ENCODE results near the gene SS18L1. TPM values are rescaled to one million over a fixed set of nuclear protein-coding genes. Genes with fewer than 3 reads are reported as not detected.

The SS18L1 gene
- total RNA-seq, 4 donors from 2014 or later = 12.4 to 23.1 (median 13.7) TPM

GRCh38 chr20:62120365-62120762 is 23.2 kb upstream of the SS18L1 start:
- H3K27me3 ChIP-seq = peaks cover 0 to 41% of the 10 kb centered on the region in 2 donors
- no peak overlapping the region for H3K4me3 ChIP-seq
- peak overlapping the region in 1 of 4 donors; percentile 93 for H3K27ac ChIP-seq
- H3K36me3 ChIP-seq = peaks cover 0 to 8% (median 4%) of the 10 kb centered on the region in 3 donors
- no peaks in the 10 kb centered on the region for H3K9me3 ChIP-seq
- H3K4me1 ChIP-seq = peaks cover 0 to 16% (median 14%) of the 10 kb centered on the region in 4 donors
- WGBS, 2 donors = 89 to 90% methylated on average over 5 of the region's 5 CpGs
- TF ChIP-seq POLR2A (IDR thresholded peaks at IDR 0.05) = no peak
- no peak for TF ChIP-seq EP300 (IDR thresholded peaks at IDR 0.05)
- TF ChIP-seq CTCF (IDR thresholded peaks at IDR 0.05) = no peak
- DNase-seq (ENCODE audit: low spot score in 2 of 2) = no peak

- TF ChIP-seq EP300 (IDR thresholded peaks at IDR 0.05) (peak in 1 of 2 donors; percentile 50), CTCF (IDR thresholded peaks at IDR 0.05) (no peak), POLR2A (IDR thresholded peaks at IDR 0.05) (peak in 1 of 2 donors; percentile 38)
- H3K9me3 ChIP-seq = no peaks in the 10 kb centered on the region
- peak overlapping the region; percentile 82 to 99 (median 95) for H3K27ac ChIP-seq
- 17 to 19% methylated on average over 45 of the region's 45 CpGs for WGBS, 2 donors
- H3K27me3 ChIP-seq = peaks cover 0 to 33% of the 10 kb centered on the region in 2 donors
- H3K4me3 ChIP-seq = peak overlapping the region; percentile 65 to 97 (median 80)
- peaks cover 0 to 16% (median 7%) of the 10 kb centered on the region in 3 donors for H3K36me3 ChIP-seq
- peak in 1 of 2 donors; percentile 61 for DNase-seq (ENCODE audit: low spot score in 2 of 2)
- H3K4me1 ChIP-seq = peaks cover 0 to 16% (median 14%) of the 10 kb centered on the region in 4 donors
Measured at GRCh38 chr20:62120990-62121775, 22.4 kb upstream of the SS18L1 start.

DNA sequence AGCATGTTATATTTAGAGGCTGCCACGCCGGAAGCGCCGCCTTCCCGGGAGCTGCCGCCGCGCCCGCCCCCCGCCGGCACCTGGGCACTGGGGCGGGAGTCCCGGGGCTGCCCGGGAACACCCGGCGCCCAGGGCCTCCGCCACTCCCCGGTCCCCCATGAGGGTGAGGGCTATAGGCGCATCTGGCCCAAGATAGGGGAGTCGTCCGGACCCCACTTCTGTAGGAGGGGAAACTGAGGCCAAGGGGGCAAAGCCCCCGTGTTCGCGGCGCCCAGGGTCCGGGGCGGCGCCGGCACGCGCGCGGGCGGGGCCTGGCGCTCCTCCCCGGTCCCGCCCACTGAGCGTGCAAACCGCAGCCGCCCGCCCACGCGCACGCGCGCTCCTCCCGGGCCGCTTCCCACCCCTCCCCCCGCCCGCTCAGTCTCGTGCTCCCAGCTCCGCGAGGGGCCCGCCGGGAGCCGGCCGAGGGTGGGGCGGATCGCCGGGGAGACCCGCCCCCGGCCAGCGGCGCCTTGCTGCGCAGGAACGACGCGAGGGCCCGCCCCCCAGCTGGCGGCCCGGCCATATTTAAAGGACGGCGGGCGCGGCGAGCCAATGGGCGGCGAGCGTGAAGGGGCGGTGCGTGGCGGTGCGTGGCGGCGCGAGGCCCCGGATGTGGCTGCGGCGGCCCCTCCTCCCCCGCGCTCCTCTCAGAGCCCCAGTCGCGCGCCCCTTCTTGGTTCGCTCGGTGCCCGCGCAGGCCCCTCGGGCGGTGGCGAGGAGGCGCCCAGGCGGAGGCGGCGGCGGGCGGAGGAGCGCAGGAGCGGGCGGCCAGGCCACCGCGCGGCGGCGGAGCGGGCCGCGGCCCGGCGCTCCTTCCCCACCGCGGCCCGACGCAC is 21.6 kb upstream of the SS18L1 start, which contains the start of gene LSM14B:
Gene LSM14B, plus strand, starts transcription at position 700 of the 878 bp plus-strand sequence. CDS start 192 bp downstream, outside the sequence.
- peak; percentile 84 to 93 for DNase-seq (ENCODE audit: low spot score in 2 of 2)
- 0 to 1% methylated on average over 19 to 38 of the region's 124 CpGs for WGBS, 2 donors
- no peaks in the 10 kb centered on the region for H3K9me3 ChIP-seq
- TF ChIP-seq POLR2A (IDR thresholded peaks at IDR 0.05) (peak; percentile 61 to 63), CTCF (IDR thresholded peaks at IDR 0.05) (peak in 2 of 5 experiments; percentile 16 to 24), EP300 (IDR thresholded peaks at IDR 0.05) (peak in 1 of 2 donors; percentile 48)
- H3K36me3 ChIP-seq = peaks cover 0 to 24% (median 7%) of the 10 kb centered on the region in 3 donors
- H3K27ac ChIP-seq = peak within 1 kb of the TSS; percentile 82 to 99 (median 95)
- H3K27me3 ChIP-seq = peaks cover 0 to 24% of the 10 kb centered on the region in 2 donors
- H3K4me3 ChIP-seq = peak within 1 kb of the TSS; percentile 65 to 97 (median 80)
- peaks cover 0 to 16% (median 14%) of the 10 kb centered on the region in 4 donors for H3K4me1 ChIP-seq

DNA sequence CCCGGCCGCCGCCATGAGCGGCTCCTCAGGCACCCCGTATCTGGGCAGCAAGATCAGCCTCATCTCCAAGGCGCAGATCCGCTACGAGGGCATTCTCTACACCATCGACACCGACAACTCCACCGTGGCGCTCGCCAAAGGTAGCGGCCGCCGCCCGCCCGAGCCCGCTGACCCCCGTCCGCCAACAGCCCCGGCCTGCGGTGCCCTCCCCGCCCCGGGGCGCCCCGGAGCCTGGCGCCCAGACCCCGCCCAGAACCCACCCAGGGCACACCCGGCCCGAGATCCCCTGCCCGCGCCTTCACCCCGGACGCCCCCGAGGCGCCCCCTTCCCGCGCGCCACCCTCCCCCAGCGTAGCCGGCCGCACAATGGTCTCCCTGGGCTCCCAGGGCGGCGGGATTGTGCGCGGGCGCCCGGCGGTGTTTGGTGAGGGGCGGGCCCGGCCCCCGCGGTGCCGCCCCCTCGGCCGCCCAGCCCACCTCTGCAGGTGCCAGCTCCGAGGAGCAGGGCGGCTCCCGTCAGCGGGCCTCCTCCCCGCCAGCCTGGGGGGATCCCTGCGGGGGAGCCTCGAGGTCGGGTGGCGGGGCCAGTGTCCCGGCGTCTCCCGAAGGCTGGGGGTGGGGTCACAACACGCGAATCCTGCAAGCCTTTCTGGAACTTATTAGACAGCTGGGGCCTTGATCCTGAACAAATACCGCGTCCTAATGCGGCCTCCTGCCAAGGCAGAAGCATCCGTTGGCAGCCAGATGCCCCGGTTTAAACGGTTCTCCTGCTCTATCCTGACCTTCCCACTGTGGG is 20.7 kb upstream of the SS18L1 start:
- WGBS, 2 donors = 1% methylated on average over 17 to 35 of the region's 77 CpGs
- Histone ChIP-seq H3K36me3 (peaks cover 0 to 33% (median 7%) of the 10 kb centered on the region in 3 donors), H3K4me1 (peaks cover 0 to 16% (median 14%) of the 10 kb centered on the region in 4 donors), H3K9me3 (no peaks in the 10 kb centered on the region), H3K4me3 (peak overlapping the region; percentile 51 to 97 (median 74)), H3K27ac (peak overlapping the region; percentile 64 to 99 (median 90)), H3K27me3 (peaks cover 0 to 16% of the 10 kb centered on the region in 2 donors)
- DNase-seq (ENCODE audit: low spot score in 2 of 2) = no peak
- TF ChIP-seq CTCF (IDR thresholded peaks at IDR 0.05) (no peak), EP300 (IDR thresholded peaks at IDR 0.05) (no peak), POLR2A (IDR thresholded peaks at IDR 0.05) (no peak)
